NOMO-1 treated with DMSO at 0.1 percent for 48 hours (cell line): ENCODE measurements around the gene BABAM2.
A peak's percentile ranks its signal among the peaks of the same experiment; 100 is the strongest.

Experiments used
- DNase-seq: peaks from one replicate; lab custom pipeline; 2025; ENCODE audit not compliant: unreplicated experiment; lab: John Stamatoyannopoulos, UW

The BABAM2 gene

DNA sequence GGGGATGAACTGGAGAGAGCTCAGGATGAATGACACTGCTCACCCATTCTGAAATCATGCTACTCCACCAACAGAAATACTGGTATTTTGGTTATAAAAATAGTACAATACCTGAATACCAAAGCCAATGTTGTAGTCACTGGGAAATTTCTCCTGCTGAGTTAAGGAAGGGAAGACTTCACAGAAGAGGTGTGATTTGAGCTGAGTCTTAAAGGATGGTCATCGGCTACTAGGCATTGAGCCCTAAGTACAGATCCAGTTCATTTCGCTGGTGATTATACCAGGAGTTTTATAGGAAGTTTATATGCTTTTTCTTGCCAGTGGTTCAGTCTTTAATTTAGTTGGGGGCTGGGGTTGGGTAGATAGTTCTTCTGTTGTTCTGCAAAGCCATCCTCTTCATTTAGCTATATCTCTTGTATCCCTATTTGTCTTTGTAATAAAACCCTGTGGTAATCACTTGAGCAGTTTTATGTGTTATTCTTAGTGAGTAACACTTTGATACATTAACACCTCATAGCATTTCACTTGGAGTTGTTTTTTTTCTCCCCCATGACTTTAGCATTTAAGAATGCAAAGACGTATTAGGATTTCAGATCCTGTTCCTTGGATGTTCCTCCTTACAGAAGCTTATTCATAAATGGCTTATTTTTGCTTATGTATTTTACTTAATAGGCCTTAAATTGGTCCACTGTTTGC is 262.2 kb downstream of the BABAM2 start:
- no peak for DNase-seq

DNA sequence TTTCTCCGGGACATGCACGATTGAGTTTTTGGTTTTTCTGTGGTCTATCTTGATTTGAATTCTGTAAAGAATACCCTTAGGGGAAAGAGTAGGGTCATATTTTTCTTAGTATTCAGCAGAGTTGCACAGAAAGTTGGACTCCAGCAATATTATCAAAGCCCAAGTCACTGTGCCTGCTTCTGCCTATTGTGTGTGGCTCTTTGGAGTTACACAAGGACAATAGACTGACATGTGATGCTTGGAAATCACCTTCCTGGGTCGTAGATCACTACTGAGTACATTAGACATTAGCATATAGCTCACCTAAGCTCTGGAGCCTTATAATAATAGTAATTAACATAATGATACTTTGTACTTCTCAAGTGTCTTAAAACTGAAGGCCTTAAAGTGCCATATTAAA is 263.3 kb downstream of the BABAM2 start:
- DNase-seq, result no peak

DNA sequence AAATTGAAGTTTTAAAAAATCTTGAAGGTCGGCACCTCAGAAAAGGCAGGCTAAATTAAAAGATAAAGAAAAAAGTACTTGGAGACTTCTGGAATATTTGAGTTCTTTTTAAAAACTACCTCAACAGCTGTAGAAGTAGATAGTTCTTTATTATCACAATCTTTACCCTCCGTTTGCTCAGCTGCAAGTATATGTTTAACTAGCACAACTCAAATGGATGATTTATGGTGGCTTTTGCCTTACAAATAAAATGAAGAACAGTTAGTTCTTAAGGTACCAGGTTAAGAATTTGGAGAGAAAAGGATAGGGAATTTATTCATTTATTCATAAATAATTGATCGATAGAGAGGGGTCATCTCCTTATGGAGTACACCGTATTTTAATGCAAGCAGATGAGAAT is 264.6 kb downstream of the BABAM2 start:
- no peak for DNase-seq

DNA sequence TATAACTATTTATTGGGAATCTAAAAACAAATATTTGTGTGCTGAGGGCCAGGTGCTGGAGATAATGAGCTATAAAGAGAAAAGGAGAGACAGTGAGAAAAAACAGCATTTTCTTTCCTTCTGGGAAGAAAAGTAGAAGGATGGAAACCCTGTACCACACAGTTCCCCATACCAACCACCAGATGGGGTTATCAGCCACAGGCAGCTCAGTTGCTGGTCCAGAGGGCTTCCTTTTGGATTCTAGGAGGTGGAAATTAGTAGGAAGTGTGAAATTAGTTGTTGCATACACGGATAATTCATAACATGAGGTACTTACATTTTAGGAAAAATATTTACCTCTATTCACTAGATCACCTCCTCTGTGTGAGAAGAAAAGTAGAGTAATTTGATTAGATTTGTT is 265.1 kb downstream of the BABAM2 start:
- DNase-seq, result no peak

DNA sequence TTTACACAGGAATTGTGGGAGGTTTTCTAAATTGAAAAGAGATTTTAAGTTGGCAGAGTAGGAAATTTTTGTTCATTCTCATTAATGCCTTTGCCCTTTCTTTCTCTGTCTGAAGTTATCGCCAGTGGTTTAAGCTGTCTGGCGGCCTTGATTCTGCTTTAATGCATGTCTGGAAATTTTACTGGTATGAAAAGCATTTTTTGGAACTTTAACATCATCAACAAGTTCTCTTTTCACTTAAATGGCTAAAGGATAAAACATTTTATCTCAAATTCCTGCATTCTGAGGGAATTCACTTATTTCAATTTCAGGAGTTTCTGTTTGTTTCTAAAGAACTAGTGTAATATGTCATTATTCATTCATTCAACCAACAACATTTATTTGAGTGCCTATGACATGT is 268.3 kb downstream of the BABAM2 start:
- no peak for DNase-seq

DNA sequence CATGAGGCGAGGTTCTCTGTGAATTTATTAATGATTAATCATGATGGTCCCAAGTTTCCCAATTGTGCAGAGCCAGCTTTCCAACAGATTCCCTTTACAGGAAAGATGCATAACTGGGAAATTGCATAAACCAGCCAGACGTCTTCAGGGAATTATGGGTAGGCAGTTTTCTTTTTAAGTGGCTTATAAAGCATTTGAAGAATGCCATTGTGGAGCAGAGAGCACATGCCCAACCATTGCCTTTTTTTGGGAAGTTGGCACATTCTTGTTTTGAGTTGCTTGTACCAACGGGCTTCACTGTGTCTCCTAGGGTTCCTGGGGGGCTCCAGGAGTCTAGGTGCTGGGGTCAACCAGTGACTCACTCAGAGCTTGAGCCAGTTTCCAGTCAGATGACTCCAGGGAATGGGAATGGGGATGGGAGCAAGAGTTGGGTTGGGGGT is 270.5 kb downstream of the BABAM2 start:
- DNase-seq, result no peak

DNA sequence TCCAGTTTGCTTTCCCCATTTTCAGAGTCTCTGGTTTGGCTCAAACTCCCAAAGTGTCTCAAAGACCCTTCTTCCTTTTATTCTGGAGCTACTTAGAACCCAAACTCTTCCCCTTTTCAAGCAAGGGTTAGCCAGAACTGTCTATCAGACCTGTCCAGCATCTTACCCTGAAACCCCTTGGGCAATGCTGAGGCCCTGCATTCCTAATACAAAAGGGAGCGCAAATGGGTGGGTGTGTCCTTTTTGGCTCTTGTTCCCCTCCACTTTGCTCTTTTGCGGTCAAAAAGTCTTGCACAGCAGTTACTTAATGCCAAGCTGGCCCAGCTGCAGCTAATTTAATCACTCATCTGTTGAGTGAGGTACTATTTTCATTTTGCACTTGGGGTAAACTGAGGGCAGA is 270.9 kb downstream of the BABAM2 start:
- peak; percentile 94 for DNase-seq

DNA sequence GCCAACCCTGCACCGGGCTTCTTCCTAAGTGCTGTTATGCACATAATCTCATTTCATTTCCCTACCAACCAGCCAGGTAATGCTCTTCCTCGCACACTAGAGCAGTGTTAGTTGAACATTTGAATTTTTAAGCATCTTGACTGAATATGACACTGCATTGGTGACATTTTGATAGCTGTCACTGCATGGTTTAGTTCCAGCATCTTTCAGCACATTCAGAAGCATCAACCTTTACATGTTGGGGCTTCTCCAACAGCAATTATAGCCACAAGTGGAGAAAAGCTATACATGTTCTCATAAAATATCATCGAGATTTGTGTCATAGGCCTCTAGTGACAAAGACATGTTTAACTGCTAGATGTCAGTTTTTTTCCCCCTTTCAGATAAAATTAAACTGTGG is 272.0 kb downstream of the BABAM2 start:
- no peak for DNase-seq

DNA sequence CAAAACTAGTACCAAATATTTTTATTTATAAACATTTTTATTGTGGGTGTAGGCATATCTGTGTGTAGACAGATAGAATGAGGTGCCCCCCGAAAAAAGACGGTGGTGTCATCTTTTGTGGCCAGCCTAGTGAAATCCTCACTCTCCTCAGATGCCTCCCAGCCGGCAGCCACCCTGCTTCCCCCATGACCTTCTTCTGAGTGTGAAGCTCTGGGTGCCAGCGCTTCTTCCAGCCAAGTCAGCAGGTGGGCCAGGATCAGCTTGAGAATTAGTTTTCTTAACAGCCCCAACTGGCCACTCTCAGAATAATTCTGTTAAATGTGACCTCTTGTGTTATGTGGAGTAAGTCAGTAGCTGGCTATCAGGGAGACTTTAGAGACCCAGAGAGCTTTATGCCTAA is 272.5 kb downstream of the BABAM2 start:
- DNase-seq, result no peak

DNA sequence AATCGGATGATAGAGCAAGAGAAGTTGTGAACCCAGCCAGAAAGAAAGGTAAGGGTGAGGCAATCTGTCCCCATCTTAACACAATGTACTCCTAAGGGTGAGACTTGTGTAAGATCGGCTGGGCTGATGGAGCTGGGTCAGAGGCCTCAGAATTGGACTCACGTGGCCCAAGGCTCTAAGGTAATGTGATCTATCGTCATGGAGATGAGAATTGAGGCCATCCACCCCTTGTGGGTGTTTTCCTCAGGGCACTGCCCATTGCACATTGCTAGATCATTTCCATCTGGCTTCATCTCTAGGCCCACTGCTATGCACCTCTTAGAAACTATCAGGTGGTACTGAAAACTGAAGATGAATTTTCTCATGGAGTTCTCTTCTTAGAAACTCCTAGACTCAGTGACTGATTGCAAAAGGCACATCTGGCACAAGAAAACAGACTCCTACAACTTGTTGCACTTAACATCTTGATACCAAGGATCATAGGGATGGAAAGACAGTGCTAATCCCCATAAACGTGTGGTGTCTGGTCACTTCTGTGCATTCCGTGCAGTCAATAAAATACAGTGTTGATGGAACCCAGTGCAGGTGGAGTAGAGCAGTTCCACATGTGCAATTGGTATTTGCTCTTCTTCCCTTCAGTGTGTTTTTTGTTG is 273.2 kb downstream of the BABAM2 start:
- DNase-seq, result no peak

DNA sequence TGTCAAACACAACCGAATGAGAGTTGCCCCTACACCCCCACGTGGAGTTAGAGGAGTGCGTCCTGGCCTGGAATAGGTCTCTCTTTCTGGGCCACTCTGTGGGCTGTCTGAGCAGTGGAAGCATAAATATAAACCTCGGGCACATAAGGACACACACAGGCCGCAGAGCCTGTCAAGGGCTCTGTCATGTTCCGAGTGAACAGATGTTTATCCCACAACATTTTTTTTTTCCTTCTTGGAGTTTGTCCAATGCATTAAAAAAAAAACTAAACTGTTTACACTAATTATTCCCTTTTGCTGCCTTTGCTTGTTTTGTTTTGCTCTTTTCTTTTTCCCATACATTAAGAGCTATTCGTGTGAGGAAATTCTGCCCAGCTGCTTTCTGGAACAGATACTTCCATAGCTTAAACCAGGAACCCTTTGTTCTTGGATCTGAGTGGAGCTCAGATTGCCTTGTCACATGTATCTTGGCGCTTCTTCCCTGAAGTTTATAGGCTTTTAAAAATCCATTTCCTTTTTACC is 273.8 kb downstream of the BABAM2 start:
- no peak for DNase-seq

DNA sequence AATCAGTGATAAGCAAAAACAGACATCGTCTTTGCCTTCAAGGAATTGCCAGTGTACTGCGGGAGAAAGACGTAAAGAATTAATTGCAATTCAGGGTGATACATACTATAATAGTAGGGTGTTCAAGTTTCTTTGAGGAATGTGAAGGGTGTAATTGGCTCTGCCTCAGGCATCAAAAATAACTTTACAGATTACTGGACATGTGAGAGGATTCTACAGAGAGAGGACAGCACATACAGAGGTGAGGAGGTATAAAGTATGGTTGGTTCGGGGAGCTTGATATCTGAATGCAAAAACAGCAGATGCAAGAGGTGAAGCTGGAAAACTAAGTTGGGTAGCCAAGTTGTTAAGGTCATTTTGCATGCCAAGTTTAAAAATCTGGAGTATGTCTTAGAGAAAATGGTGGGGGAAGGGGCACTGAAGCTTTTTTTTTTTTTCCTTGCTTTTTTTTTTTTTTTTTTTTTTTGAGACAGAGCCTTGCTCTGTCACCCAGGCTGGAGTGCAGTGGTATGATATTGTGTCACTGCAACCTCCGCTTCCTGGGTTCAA is 274.6 kb downstream of the BABAM2 start:
- DNase-seq, result no peak

DNA sequence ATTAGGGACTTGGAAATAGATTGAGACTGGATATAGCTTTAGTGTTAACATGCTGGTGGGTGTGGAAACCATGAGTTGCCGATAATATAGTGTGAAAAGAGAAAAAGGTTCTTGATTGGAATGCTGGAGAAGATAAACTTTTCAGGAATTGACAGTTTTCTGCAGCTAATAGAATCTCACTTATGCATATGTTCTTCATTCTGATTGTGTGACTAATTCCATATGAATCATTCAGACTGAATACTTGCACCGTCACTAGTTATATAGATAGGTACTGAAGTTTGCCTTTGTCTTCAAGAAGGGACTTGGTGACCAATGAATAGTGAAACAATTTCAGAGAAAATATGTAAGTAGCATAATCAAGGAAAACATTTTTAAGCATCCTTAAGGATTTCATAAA is 276.4 kb downstream of the BABAM2 start:
- no peak for DNase-seq

DNA sequence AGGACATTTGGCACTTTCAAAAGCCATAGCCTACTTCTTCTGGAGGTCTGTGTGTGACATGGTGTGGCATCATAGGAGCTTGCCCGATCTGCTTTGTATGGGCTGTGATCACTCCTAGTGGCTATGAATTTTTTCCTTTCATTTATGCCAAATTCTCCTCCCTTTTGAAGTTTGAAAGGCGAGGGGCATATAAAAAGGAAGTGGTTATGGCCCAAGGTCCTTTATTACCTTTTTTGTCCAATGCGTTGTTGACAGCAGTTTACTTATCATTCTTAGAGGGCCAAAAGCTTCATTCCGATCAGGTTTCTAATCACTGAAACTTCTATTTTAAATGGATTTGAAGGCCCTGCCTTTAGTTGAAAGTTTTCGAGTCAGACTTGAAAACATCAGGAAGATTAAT is 277.8 kb downstream of the BABAM2 start:
- DNase-seq, result no peak

DNA sequence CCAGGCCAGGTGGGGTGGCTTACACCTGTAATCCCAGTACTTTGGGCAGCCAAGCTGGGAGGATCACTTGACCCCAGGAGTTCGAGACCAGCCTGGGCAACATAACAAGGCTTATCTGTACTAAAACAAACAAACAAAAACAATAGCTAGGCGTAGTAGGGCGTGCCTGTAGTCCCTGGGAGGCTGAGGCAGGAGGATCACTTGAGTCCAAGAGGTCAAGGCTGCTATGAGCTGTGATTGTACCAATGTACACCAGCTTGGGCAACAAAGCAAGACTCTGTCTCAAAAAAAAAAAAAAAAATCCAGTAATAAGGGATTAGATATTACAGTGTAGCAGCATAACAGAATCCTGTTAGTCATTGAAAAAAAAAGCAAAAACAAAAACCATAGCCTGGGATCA is 279.0 kb downstream of the BABAM2 start:
- DNase-seq, result no peak

DNA sequence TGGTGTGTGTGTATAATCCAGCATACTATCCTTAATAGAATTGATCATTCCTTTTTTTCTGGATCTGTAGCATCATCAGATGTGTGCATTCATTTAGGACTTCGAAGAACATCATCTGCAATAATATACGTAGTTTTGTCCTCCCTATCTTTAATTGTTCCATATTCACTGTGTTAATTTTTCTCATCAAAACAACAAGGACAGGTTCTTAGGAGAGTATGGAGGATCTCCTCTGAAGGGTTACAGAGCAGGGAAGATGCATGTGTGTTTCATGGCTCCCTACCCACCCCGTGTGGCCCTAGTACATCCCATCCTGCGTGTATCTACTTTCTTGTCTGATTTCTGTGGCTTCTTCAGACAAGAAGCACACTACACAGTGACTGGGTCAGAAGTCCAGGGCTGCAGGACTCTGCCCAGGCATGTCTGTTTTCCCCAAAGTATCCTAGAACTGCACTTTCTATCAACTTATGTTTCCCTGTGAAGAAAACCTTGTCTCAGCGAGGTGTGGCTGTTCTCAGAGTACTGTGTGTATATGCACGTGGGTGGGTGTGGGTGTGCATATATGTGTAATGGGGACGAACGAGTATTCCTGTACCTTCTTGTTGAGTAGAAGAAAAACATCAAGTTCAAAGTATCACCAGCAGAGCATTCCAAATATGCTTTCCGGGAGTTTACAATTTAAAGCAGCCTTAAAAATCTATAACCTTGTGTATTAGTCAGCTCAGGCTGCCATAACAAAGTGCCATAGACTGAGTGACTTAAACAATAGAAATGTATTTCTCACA is 281.8 kb downstream of the BABAM2 start:
- DNase-seq, result no peak

DNA sequence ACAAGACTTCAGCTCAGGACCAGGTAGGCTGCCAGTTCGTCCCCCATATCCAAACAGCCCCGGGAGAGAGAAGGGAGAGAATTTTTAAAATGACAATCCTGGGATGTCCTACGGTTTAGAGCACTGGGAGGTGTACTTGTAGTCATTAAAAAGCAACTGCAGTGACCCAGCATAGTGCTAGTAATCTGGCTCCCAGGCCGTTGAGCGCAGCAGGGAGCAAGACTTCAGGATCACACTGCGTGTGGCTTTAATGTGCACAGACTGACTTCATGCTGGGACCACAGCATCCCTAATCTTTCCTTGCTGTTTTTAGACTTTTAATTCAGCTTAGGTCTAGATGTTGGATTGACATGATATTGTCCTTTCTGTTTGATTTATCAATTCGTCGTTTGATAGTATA is 282.8 kb downstream of the BABAM2 start:
- DNase-seq, result no peak

DNA sequence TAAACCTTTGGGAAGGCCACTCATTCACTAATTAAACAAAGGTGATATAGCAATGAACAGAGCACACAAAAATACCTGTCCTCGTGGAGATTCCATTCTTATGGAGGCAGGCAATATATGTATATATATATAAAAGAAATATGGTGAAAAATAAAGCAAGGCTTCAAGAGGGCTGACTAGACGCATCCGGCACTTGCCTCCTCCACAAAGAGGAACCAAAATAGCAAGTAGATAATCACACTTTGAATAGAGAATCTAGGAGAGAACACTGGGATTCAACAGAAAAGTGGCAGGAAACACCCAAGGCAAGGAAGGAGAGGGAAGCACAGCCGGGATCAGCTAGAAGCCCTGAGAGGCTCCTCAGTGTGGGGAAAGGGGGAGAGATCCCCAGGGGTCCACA is 283.7 kb downstream of the BABAM2 start:
- DNase-seq, result no peak

DNA sequence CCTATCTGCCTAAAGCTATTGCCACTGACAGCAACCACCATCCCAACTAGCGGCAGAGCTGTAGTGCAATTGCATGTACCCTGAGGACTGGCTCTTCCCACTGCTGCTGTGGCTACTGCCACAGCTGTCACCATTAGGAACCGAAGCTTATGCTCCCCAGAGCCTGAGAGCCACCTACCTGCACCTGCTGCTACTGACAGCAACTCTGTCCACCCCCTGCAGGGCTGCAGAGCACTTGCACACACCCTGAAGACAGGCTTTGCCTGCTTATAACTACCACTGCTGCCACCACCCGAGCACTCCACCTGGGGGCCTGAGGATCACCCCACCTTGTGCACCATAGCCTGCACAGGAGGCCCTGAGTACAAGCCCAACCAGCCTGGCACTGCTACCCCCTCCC is 284.5 kb downstream of the BABAM2 start:
- no peak for DNase-seq

DNA sequence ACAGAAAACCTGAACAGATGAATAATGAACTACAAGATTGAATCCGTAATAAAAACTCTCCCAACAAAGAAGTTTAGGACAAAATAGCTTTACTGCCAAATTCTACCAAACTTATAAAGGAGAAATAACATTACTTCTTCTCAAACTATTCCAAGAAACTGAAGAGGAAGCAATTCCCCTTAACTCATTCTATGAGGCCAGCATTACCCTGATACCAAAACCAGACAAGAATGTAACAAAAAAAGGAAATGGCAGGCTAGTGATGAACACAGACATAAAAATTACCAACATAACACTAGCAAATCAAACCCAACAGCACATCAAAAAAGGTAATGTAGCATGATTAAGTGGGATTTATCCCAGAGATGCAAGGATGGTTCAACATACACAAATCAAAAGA is 288.4 kb downstream of the BABAM2 start:
- no peak for DNase-seq

DNA sequence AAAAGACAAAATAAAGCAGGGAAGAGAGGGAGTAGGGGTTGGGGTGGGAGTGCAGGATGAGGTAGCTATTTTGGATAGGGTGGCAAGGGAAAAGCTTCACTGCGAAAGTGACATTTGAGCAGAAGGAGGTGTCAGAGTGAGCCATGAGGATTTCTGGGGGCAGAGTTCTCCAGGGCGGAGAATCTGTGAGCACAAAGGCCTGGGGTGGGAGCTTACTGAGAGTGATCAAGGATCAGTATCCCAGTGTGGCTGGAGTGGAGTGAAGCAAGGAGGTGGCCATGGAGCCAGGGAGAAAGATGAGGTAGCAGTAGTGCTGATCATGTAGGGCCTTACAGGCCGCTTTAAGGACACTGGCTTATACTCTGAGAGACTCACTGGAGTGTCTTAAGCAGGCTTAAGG is 291.3 kb downstream of the BABAM2 start:
- DNase-seq, result no peak

DNA sequence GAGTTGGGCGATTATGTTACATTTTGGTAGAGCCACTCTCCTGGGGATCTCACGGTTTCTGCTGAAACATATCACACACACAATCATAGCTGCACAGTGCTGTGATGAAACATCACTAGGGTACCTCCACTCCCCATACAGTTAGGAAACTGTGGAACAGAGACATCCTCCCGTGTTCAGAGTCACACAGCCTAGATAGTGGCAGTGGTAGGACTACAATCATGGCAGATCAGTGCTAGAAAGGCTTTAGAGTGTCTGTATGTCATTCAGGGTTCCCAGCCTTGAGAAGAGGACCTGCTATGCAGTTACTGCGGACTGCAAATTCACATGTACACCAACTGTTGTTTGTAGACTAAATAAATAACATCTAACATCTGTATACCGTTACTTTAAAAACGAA is 291.8 kb downstream of the BABAM2 start:
- no peak for DNase-seq
